GM15510 (cell line): ENCODE measurements around the gene FAM209A.
"Not testable (repeated sequence)": the region's sequence is repeated elsewhere in the genome, so short reads cannot be mapped to it uniquely, and the experiment has no call there.

ENCODE experiments used
- POLR2A ChIP-seq: IDR thresholded peaks from 3 replicates; pipeline ENCODE4 v1.6.1; 2011; ENCODE audit warnings: borderline replicate concordance; ENCODE audit not compliant: insufficient read length; ENCODE audit errors: extremely low read depth

The FAM209A gene

DNA sequence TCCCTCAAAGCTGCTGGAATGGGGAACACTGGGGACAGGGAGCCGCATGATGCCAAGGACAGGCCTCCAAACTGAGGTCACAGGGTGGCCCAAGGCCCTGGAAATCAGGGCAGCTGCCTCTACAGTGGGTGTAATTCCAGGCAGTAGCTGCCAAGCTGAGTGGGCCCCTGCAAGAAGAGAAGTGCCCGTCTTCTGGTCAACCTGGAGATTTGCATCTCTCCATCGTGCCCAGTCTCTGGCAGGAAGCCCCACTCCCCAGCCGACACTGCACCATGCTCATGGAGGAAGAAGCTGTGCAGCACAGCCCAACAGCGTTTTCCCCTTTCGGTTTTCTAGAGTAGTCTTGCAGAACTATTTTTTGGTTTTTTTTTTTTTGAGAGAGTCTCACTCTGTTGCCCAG is 2.2 kb upstream of the FAM209A start:
- no peak for TF ChIP-seq POLR2A

DNA sequence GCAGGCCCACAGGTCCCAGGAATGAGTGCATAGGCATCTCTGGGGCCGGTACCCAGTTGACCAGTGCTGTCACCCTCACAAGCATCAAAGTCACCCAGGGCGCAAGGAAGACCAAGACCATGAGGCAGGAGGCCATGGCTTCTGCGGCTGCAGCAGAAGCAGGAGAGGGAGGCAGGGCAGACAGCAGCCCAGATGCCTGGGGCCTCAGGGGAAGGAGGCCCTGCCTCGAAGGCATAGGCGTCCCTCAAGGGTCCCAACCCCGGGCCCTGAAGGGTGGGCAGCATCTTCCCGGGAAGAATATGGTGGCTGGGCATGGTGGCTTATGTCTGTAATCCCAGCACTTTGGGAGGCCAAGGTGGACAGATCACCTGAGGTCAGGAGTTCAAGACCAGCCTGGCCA is 3.0 kb downstream of the FAM209A start:
- TF ChIP-seq POLR2A: no peak

DNA sequence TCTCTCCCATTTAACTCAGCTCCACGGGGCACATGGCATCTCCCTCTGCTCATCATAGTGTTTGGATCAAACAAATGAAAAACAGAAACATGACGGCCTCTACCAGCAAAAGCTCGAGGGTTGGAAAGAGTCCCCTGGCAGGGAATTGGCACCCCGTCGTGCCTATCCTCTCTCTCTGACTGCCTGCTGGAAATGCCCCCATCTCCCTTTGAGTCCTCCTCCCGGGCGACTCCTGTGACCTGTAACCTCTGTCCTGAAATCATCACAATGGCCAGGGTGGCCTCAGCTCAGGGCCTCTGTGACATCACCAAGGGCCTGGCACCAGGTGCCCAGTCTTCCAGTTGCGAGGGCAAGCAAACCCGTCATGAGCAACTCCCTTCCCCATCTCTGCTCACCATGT is 8.4 kb downstream of the FAM209A start, which contains the start of gene FAM209B:
Gene FAM209B, plus strand, starts transcription at position 301 of the 400 bp plus-strand sequence. Its CDS starts 96 bp downstream, at position 397.
- not testable (repeated sequence) for TF ChIP-seq POLR2A

DNA sequence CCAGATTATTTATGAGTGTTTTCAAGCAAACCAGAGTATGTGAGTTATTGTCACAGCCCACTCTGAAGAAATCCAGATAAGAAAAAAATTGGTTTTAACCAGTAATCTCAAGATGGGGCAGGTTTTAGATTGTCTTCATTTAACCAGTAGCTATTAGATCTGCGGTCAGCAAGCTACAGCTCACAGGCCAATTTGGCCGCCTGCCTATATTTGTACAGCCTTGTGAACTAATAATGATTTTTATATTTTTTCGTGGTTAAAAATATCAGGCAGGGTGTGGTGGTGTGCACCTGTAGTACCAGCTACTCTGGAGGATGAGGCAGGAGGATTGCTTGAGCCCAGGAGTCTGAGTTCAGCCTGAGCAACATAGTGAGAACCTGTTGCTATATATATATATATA is 13.5 kb downstream of the FAM209A start:
- no peak for TF ChIP-seq POLR2A

DNA sequence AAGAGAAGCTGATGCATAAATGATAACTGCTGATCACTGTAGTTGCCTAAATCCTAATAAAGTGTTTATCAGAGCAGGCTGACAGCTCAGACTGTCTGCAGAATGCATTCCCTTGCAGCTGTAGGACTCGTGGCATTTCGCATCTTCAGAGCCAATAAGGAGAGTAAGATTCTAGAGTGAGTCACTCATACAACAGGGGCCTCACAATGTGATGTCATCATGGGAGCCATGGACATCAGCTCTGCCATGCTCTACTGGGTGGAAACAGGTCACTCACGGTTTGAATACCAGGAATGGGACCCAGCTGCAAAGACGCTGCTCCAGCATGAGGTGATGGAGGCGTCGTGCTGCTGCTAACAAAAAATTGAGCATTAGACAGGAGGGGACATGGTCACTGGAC is 15.9 kb downstream of the FAM209A start:
- no peak for TF ChIP-seq POLR2A

DNA sequence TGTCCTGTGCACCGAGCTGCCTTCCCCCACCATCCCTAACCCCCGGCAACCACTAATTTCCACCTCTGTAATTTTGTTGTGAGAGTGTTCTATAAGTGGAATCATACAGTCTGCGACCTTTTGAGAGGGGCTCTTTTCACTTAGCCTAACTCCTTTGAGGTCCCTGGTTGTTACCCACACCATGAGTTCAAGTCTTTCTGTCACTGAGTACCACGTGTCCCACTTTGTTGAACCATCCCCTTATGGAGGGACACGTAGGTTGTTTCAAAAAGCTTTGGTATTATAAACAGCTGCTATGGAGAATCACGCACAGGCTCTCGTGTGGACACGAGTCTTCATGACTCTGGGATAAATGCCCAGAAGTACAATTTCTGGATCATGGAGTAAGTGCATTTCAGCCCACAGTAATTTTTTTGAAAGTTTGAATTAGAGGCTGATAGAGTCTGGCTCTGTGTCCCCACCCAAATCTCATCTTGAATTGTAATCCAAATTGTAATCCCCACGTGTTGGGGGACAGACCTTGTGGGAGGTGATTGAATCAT is 18.0 kb downstream of the FAM209A start:
- TF ChIP-seq POLR2A: no peak

DNA sequence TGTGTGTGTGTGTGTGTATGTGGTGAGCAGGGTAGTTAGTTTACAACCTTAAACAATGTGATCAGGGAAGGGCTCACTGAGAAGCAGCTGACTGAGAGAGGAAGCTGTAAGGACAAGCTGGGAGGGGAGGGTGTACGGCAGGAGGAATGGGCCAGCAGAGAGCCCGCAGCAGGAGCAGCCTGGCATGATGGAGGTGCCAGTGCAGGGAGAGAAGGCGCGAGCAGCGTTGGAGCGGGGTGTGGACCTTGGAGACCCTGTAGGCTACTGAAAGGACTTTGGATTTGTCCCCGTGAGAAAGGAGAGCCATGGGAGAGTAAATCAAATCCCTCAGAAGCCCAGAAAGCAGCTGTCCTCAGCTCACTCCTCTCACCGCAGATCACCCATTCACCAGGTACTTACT is 27.0 kb downstream of the FAM209A start:
- TF ChIP-seq POLR2A: no peak

DNA sequence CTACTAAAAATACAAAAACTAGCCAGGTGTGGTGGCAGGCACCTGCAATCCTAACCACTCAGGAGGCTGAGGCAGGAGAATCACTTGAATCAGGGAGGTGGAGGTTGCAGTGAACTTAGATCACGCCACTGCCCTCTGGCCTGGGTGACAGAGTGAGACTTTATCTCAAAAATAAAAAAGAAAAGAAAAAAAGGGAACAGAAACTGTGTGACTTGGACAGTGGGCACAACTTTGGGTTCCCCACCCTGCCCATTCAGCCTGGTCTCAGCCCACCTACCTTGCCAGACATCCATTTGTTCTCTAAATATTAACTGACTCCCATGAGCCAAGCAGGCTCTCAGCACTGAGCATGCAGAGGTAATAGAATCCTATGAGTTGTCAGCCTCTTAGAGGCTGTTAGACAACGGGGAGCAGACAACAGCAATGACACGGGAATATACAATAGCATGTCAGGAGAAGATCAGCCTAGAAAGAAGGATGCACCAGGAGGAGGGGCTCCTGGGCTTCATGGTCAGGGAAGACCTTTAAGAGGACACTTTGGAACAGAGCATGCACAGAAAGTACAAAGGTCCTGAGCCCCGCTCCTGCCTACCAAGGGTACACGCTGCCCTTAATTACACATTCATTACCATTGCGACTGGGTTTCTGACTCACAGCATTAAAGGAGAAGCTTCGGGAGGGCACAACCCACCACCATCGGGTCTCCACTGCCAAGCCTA is 28.5 kb downstream of the FAM209A start:
- no peak for TF ChIP-seq POLR2A

DNA sequence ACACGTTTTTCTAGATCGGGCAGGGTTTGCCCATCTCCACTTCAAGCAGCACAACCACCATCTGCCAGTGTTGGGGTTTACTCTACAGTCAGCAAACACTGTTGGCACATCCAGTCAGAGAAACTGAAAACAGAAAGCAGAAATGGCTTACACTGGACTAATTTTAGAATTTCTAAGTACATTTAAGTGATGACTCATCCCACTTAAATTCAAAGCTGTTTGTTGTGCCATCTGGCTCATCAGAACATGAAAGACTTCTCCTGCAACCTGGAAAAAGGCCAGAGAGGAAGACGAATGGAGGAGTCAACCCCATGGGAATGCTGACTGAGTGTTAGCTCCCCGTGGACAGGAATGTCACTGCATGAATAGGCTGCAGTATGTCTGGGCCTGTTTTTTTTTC is 30.3 kb downstream of the FAM209A start:
- TF ChIP-seq POLR2A: no peak

DNA sequence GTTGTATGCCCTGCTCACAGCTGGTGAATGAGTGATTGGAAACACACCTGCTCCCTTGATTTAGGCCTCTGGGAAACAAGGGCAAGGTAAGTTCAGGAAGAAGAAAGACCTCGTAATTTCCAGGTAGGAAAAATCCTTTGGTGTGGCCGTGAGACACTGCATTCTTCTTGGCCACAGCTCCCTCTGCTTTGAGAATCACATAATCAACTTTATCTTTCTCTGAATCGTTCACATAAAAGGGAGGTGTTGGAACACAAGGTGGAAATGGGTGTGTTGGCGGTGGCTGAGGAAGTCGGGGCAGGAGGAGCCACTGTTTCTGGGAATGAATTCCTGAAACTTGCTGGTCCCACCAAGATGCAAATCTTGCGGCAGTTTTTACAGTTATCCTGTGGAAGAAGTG is 34.4 kb downstream of the FAM209A start:
- TF ChIP-seq POLR2A: no peak

DNA sequence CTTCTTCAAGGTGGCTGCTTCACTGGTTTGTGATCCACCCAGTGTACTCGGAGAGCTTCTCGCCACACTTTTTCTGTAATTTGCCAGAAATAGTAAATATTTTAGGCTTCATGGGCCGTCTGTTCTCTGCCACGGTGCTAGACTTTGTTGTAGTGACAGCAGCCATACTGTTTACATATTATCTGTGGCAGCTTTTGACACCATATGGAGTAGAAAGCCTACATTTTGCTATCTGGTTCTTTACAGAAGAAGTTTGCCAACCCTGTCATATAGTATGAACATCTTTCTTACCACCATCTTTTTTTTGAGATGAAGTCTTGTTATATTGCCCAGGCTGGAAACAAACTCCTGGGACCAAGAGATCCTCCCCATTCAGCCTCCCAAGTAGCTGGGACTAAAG is 41.0 kb downstream of the FAM209A start:
- TF ChIP-seq POLR2A: no peak

DNA sequence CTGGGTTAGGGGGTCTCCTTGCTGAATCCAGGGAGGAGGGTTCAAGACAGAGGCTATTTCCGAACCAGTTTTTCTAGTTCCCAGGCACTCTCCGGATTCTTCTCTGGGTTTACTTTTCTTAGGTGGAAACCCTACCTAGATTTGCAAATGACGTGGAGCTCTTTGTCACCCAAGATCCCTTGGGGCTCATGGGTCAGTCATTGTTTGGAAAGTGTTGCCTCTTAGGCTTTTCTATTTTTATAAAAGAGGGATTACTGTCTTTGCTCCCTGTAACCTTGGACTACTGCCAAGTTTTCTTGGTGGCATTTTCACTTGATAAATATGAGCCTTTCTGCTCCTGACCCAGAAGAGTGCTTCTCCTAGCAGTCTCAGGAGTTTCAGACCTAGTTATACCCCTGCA is 42.1 kb downstream of the FAM209A start:
- no peak for TF ChIP-seq POLR2A

DNA sequence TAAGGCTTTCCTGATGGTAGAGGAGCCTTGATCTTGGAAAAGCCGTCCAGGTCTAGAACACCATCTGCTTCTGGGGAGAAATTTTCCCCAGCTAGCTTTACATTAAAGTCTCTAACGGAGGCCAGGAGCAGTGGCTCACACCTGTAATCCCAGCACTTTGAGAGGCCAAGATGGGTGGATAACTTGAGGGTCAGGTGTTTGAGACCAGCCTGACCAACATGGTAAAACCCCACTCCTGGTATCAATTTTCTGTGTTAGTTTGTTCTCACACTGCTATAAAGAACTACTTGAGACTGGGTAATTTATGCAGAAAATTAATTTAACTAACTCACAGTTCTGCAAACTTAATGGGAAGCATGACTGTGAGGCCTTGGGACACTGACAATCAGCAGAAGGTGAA is 46.3 kb downstream of the FAM209A start:
- no peak for TF ChIP-seq POLR2A

DNA sequence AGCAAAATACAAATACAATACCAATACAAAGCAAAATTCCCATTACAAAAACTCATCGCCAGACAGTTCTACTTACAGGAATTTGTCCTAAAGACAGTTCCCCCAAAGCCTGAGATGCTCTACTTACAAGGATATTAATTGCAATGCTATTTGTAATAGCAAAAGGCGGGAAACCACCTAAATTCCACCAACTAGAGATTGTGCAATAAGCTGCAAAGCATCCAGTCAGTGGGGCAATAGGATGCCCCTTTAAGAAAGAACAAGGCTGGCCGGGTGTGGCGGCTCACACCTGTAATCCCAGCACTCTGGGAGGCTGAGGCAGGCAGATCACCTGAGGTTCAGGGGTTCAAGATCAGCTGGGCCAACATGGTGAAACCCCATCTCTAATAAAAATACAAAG is 47.6 kb downstream of the FAM209A start:
- TF ChIP-seq POLR2A: no peak

DNA sequence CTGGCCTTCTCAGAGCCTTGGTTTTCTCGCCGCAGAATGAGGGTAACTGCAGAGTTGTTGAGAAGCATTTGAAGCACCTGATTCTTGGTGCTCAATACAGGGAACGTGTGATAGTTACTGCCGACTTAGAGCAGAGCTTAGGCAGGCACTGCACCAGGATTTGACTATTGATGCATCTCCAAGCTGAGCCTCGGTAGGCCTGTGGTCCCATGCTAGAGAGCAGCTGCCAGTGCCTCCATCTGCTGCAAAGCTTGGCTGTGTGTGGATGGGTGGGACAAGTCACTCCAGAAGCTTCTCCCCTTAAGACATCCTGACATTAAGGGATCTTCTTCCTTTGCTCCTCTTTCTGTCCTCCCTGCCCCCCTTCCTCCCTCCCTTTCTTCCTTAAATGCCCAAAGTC is 49.4 kb downstream of the FAM209A start:
- no peak for TF ChIP-seq POLR2A

DNA sequence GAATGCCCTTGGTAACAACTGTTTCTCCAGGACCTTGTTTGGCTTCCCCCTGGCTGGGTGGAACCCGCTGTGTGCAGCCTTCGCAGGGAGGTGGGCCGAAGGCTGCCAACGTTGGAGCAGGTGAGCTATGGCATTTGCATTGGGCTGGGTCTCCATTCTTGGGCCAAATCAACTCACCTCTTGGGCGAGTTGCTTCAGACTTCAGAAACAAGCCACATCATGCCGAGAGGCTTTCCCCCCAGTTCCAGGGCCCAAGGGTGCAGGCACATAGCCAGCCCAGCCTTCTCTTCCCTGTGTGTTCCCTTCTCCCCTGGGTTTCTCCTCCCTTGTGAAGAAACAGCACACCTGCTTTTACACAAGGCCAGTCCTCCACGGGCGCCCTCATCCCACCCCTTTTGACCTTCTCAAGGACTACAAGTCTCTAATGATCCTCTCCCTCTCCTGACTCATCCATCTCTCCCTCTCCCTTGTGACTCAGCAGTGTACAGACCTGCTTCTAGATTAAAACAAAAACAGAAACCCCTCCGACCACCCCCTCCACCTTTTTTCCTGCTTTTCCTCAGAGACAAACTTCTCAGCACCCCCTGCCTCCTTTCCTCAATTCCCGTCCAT is 50.1 kb downstream of the FAM209A start:
- TF ChIP-seq POLR2A: no peak
